ENCODE results near the gene HRG.

DNA sequence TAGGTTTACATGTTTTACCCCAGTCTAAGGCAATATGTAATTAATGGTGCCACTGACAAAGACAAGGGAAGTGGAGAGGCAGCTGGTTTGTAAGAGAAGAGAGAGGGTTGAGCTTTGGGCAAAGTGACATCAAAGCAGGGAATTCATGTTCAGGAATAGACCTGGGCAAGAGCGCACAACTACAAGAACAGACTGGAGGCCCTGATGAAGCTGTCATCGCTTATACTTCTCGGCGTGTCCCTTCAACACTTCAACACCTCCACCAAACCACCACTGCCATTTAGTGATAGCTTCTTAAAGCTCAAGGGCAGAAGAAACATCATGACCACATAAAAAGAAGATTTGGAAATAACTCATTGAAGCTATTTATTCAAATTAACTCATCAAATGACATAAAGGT is 31.7 kb downstream of the HRG start:
- TF ChIP-seq, protein P1, sequence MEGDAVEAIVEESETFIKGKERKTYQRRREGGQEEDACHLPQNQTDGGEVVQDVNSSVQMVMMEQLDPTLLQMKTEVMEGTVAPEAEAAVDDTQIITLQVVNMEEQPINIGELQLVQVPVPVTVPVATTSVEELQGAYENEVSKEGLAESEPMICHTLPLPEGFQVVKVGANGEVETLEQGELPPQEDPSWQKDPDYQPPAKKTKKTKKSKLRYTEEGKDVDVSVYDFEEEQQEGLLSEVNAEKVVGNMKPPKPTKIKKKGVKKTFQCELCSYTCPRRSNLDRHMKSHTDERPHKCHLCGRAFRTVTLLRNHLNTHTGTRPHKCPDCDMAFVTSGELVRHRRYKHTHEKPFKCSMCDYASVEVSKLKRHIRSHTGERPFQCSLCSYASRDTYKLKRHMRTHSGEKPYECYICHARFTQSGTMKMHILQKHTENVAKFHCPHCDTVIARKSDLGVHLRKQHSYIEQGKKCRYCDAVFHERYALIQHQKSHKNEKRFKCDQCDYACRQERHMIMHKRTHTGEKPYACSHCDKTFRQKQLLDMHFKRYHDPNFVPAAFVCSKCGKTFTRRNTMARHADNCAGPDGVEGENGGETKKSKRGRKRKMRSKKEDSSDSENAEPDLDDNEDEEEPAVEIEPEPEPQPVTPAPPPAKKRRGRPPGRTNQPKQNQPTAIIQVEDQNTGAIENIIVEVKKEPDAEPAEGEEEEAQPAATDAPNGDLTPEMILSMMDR (conservative IDR thresholded peaks at IDR 0.05; ENCODE audit: low read depth, low read length) = no peak
- TF ChIP-seq EZH2 (IDR thresholded peaks at IDR 0.05; ENCODE audit: borderline replicate concordance, low read depth, low read length, poor library complexity, severe bottlenecking) = no peak
